ENCODE results near the gene DRC1. TPM values are rescaled to one million over a fixed set of nuclear protein-coding genes. Genes with fewer than 3 reads are reported as not detected.

Gene DRC1
- total RNA-seq, 1 experiment from 2014 or later: not detected

- no peak overlapping the region for H2AFZ ChIP-seq (ENCODE audit: low read depth, low read length, poor library complexity, severe bottlenecking)
- H3K9me2 ChIP-seq (ENCODE audit: insufficient read depth): no peaks in the 10 kb centered on the region
- ChIA-PET POLR2A (no interaction called here), RAD21 (ENCODE audit: low non-redundant PET in 1 of 2, low total read pairs in 2 of 2, uncharacterized antibody in 2 of 2, unreplicated experiment in 2 of 2) (no interaction called here), CTCF (interaction anchor here (0.7 kb wide), 1 partner anchor 137 kb away, joined by 4 read pairs; no protein-coding TSS in a partner anchor)
- DNase-seq (ENCODE audit: low read depth, low spot score): no peak
- no peak overlapping the region for H3K4me3 ChIP-seq (replicated peaks in 1 of 2; ENCODE audit: low read depth in 1 of 2, low read length in 2 of 2)
- BruUV-seq (replicated peaks): no TSS peak
- no peak overlapping the region for H3K9ac ChIP-seq (ENCODE audit: low read length)
- no peaks in the 10 kb centered on the region for H4K20me1 ChIP-seq (ENCODE audit: insufficient read depth)
- intact Hi-C loops (cut with micrococcal nuclease): no loop called here
- no peak for ATAC-seq
- no peaks in the 10 kb centered on the region for H3K79me2 ChIP-seq (ENCODE audit: insufficient read depth, low read length)
- H3K36me3 ChIP-seq (ENCODE audit: control insufficient read depth in 1 of 2, insufficient read depth in 2 of 2, low read length in 2 of 2): no peaks in the 10 kb centered on the region
- H3K27ac ChIP-seq (ENCODE audit: low read depth, low read length): no peak overlapping the region
- H3K4me2 ChIP-seq (ENCODE audit: low read length): no peak overlapping the region
- TF ChIP-seq ZFX (IDR thresholded peaks at IDR 0.05) (no peak), SP1 (IDR thresholded peaks at IDR 0.05; ENCODE audit: low read depth) (no peak), RAD21 (IDR thresholded peaks at IDR 0.05; ENCODE audit: low read depth) (no peak), CEBPB (IDR thresholded peaks at IDR 0.05; ENCODE audit: low read depth) (no peak), MAX (IDR thresholded peaks at IDR 0.05) (no peak), SIN3A (IDR thresholded peaks at IDR 0.05; ENCODE audit: low read depth) (no peak), ELF1 (IDR thresholded peaks at IDR 0.05; ENCODE audit: borderline replicate concordance, low read depth) (no peak), TCF7L2 (IDR thresholded peaks at IDR 0.05; ENCODE audit: borderline replicate concordance, extremely low read depth, insufficient read depth, insufficient read length) (no peak), ZNF274 (IDR thresholded peaks at IDR 0.05; ENCODE audit: low read depth, low read length) (no peak), EZH2 (IDR thresholded peaks at IDR 0.05) (no peak)
- TF ChIP-seq, protein P1, sequence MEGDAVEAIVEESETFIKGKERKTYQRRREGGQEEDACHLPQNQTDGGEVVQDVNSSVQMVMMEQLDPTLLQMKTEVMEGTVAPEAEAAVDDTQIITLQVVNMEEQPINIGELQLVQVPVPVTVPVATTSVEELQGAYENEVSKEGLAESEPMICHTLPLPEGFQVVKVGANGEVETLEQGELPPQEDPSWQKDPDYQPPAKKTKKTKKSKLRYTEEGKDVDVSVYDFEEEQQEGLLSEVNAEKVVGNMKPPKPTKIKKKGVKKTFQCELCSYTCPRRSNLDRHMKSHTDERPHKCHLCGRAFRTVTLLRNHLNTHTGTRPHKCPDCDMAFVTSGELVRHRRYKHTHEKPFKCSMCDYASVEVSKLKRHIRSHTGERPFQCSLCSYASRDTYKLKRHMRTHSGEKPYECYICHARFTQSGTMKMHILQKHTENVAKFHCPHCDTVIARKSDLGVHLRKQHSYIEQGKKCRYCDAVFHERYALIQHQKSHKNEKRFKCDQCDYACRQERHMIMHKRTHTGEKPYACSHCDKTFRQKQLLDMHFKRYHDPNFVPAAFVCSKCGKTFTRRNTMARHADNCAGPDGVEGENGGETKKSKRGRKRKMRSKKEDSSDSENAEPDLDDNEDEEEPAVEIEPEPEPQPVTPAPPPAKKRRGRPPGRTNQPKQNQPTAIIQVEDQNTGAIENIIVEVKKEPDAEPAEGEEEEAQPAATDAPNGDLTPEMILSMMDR (IDR thresholded peaks at IDR 0.05 in 2 of 3, conservative IDR thresholded peaks at IDR 0.05 in 1 of 3; ENCODE audit: borderline replicate concordance in 1 of 3, insufficient read depth in 1 of 3, low read depth in 2 of 3, low read length in 2 of 3): no peak
- TF ChIP-seq, protein P2, sequence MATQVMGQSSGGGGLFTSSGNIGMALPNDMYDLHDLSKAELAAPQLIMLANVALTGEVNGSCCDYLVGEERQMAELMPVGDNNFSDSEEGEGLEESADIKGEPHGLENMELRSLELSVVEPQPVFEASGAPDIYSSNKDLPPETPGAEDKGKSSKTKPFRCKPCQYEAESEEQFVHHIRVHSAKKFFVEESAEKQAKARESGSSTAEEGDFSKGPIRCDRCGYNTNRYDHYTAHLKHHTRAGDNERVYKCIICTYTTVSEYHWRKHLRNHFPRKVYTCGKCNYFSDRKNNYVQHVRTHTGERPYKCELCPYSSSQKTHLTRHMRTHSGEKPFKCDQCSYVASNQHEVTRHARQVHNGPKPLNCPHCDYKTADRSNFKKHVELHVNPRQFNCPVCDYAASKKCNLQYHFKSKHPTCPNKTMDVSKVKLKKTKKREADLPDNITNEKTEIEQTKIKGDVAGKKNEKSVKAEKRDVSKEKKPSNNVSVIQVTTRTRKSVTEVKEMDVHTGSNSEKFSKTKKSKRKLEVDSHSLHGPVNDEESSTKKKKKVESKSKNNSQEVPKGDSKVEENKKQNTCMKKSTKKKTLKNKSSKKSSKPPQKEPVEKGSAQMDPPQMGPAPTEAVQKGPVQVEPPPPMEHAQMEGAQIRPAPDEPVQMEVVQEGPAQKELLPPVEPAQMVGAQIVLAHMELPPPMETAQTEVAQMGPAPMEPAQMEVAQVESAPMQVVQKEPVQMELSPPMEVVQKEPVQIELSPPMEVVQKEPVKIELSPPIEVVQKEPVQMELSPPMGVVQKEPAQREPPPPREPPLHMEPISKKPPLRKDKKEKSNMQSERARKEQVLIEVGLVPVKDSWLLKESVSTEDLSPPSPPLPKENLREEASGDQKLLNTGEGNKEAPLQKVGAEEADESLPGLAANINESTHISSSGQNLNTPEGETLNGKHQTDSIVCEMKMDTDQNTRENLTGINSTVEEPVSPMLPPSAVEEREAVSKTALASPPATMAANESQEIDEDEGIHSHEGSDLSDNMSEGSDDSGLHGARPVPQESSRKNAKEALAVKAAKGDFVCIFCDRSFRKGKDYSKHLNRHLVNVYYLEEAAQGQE (IDR thresholded peaks at IDR 0.05; ENCODE audit: low read depth): no peak
- no peaks in the 10 kb centered on the region for H3K27me3 ChIP-seq (ENCODE audit: insufficient read depth, low read length)
- no peaks in the 10 kb centered on the region for H3K4me1 ChIP-seq (ENCODE audit: control insufficient read depth in 1 of 2, insufficient read depth in 2 of 2, low read length in 2 of 2)
- no peaks in the 10 kb centered on the region for H3K9me3 ChIP-seq (ENCODE audit: control insufficient read depth in 1 of 2, insufficient read depth in 1 of 2, low read depth in 1 of 2, low read length in 2 of 2)
Observed at GRCh38 chr2:26422947-26423629, 21.4 kb downstream of the DRC1 start.
